Ovary (tissue), 1 donor: ENCODE data around the gene MRNIP.

Source experiments
- EP300 ChIP-seq: sonication (generic); formaldehyde crosslinking; IDR thresholded peaks from one replicate; pipeline ENCODE4 v1.6.1; 2017; ENCODE audit warnings: antibody characterized with exemption
- POLR2A ChIP-seq: fragments of 450-650 bp; IDR thresholded peaks from one replicate; pipeline ENCODE4 v1.6.1; 2017; ENCODE audit warnings: antibody characterized with exemption, mild to moderate bottlenecking, moderate library complexity

- TF ChIP-seq EP300 (no peak), POLR2A (no peak)
Observed at GRCh38 chr5:179814090-179814489, 44.5 kb downstream of the MRNIP start.
